HG03045 (cell line): Measurements from ENCODE around the gene TP53BP1.
A peak's percentile ranks its signal among the peaks of the same experiment; 100 is the strongest.

Source experiments
- ATAC-seq: cut with Tn5 transposase; IDR thresholded peaks from one replicate; pipeline ENCODE4 v1.9.1; 2021; ENCODE audit warnings: mild to moderate bottlenecking, moderate library complexity; ENCODE audit not compliant: unreplicated experiment

TP53BP1 gene

GRCh38 chr15:43521419-43521818 is 28.5 kb upstream of the TP53BP1 start:
- no peak for ATAC-seq

GRCh38 chr15:43520138-43520537 is 27.2 kb upstream of the TP53BP1 start:
- ATAC-seq: no peak

- no peak for ATAC-seq
Observed at GRCh38 chr15:43519196-43519595, 26.2 kb upstream of the TP53BP1 start.

GRCh38 chr15:43518197-43518761 is 25.3 kb upstream of the TP53BP1 start:
- no peak for ATAC-seq

- ATAC-seq: no peak
Observed at GRCh38 chr15:43517354-43518196, 24.6 kb upstream of the TP53BP1 start, which contains the start of gene MAP1A. Gene MAP1A, plus strand, starts transcription at chr15:43517608. Its CDS starts 3,866 bp downstream, at chr15:43521474.

GRCh38 chr15:43516801-43517353 is 23.9 kb upstream of the TP53BP1 start:
- ATAC-seq: no peak

GRCh38 chr15:43516185-43516584 is 23.2 kb upstream of the TP53BP1 start:
- no peak for ATAC-seq

- ATAC-seq: no peak
Observed at GRCh38 chr15:43515741-43516140, 22.8 kb upstream of the TP53BP1 start.

GRCh38 chr15:43514241-43515057 is 21.5 kb upstream of the TP53BP1 start:
- ATAC-seq: no peak

GRCh38 chr15:43513550-43513949 is 20.6 kb upstream of the TP53BP1 start:
- ATAC-seq: no peak

GRCh38 chr15:43511012-43511885 is 18.3 kb upstream of the TP53BP1 start:
- ATAC-seq: no peak

- peak; percentile 99 for ATAC-seq
Observed at GRCh38 chr15:43510200-43511011, 17.4 kb upstream of the TP53BP1 start.

- no peak for ATAC-seq
Observed at GRCh38 chr15:43509660-43510199, 16.8 kb upstream of the TP53BP1 start.

GRCh38 chr15:43508991-43509659 is 16.2 kb upstream of the TP53BP1 start:
- no peak for ATAC-seq

- no peak for ATAC-seq
Observed at GRCh38 chr15:43508421-43508820, 15.5 kb upstream of the TP53BP1 start.

GRCh38 chr15:43505738-43506137 is 12.8 kb upstream of the TP53BP1 start:
- no peak for ATAC-seq

GRCh38 chr15:43499635-43500034 is 6.7 kb upstream of the TP53BP1 start:
- no peak for ATAC-seq

- no peak for ATAC-seq
Observed at GRCh38 chr15:43498990-43499389, 6.0 kb upstream of the TP53BP1 start.
